Astrocyte of the cerebellum (primary cell): ENCODE data around the gene RAB11FIP5.

Experiments used
- DNase-seq: peaks from one replicate; pipeline ENCODE4 v3.0.0-alpha.2; 2011; ENCODE audit warnings: low read depth
- H3K4me3 ChIP-seq: 2 replicates; pipeline ENCODE4 v1.5.1; 2011; ENCODE audit warnings: mild to moderate bottlenecking, low read depth, low read length, moderate library complexity
- CTCF ChIP-seq: IDR thresholded peaks from 2 replicates; pipeline ENCODE4 v1.5.1; 2012; ENCODE audit warnings: low read length, low read depth, moderate library complexity, mild to moderate bottlenecking; ENCODE audit errors: missing control alignments
- in situ Hi-C: cut with HindIII; loops from 2 replicates; pipeline ENCODE4 v1.10.0; 2017; ENCODE audit warnings: low sequenced_read_pairs

The RAB11FIP5 gene, protein sequence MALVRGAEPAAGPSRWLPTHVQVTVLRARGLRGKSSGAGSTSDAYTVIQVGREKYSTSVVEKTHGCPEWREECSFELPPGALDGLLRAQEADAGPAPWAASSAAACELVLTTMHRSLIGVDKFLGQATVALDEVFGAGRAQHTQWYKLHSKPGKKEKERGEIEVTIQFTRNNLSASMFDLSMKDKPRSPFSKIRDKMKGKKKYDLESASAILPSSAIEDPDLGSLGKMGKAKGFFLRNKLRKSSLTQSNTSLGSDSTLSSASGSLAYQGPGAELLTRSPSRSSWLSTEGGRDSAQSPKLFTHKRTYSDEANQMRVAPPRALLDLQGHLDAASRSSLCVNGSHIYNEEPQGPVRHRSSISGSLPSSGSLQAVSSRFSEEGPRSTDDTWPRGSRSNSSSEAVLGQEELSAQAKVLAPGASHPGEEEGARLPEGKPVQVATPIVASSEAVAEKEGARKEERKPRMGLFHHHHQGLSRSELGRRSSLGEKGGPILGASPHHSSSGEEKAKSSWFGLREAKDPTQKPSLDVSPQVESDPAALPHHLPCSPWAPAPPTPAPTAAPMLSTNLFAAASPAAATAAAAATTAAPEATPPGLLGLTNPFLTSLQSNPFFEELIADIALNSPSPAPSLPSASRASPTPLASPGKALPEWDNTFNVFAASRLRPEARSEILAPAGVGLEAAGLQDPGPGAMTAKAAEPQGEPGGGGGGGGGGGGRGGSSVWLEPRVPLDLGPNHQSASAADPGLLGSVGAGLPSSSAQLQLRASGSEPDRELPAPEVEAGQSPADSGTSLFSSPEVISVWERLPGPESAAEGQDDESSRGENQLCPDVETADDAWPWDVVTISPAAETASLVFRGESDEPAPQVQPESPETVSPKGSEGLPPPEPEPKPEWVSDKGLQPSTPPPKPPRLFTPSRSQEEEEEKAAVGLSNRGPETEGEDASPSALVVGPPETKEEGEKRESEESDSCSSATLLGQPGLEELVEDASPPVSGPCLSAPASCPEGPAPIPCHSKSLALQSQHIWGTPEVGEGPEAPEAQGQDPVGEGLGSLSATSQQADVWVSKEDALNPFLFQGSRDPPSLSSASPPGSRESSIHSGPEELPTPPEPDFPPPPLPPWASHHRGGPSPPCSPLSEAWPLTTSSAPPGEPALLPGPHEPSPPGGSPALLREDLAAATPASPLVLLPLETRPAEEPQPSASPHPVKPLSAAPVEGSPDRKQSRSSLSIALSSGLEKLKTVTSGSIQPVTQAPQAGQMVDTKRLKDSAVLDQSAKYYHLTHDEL (N-terminal part only)

DNA sequence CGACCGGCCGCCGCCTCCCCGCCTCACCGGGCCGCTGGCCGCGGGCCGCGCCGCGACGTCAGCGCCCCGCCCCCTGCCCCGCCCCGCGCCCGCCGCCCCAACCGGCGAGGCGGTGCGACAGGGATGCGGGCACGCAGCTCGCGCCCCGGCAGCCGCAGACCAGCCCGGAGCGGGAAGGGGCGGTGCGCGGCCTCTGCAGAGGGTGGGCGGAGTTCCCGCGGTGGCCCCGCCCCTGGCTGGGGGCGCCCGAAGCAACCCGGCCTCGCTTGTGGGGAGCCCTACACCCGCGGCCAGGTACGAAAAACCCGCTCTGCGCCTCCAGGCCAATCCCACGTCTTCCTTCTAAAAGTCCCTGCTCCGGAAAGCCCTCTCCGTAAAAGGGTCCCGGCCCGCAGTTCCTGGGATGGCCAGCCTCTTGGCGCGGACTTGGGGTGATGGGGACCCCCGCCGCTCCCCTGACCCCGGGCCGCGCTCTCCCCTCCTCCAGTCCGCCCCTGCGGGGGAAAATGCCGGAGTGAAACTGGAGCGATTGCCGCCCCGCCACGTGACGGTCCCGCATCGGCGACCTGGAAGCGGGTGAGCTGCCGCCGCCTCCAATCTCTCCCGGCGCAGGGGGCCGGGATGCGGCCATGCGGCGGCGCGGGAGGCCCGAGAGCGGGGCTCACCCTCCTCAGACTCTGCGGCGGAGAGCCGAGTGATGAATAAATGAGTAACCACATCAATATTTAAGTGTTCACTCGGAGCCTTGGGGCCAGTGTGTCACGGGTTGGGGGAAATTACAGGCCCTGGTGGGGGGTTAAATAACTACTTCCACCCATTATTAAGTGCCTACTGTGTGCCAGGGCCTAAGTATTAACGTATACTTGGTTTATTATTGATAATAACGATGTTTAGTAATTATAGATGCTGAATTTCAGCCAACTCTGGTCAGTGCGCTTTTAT lies at the start of gene RAB11FIP5:
TSS of gene RAB11FIP5 (minus strand) at position 36 of the 942 bp plus-strand sequence. CDS start 171 bp downstream, outside the sequence.
- peak; percentile 62 for DNase-seq
- TF ChIP-seq CTCF, result no peak
- in situ Hi-C loops, result no loop called here
- peak within 1 kb of the TSS; percentile 68 for H3K4me3 ChIP-seq

GRCh38 chr2:73156539-73157124 lies 43.9 kb upstream of the RAB11FIP5 start:
- peak overlapping the region; percentile 3 for H3K4me3 ChIP-seq
- in situ Hi-C loops, result no loop called here
- peak; percentile 87 for TF ChIP-seq CTCF
- DNase-seq, result peak; percentile 31

DNA sequence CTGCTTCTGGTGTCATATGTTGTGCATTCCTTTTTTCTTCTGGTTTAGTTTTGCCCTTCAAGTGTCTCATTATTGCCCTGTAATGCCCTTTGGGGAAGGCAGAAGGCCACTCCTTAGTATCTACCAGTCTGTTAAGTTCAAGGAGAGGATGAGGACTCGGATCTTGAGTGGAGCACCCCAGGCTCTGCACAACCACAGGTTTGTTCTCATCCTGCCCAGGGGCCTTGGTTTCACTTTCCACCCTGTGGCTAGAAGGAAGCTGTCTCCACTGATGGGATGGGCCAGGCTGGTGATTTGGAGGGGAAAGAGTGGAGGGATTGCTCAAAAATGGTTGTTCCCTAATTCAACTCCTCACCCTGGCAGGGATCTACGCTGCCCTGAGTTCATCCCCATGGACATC lies 30.2 kb upstream of the RAB11FIP5 start:
- no peak overlapping the region for H3K4me3 ChIP-seq
- in situ Hi-C loops, result no loop called here
- TF ChIP-seq CTCF, result no peak
- DNase-seq, result no peak

GRCh38 chr2:73141896-73142295 lies 29.1 kb upstream of the RAB11FIP5 start:
- DNase-seq, result no peak
- TF ChIP-seq CTCF, result no peak
- in situ Hi-C loops, result no loop called here
- H3K4me3 ChIP-seq, result no peak overlapping the region

DNA sequence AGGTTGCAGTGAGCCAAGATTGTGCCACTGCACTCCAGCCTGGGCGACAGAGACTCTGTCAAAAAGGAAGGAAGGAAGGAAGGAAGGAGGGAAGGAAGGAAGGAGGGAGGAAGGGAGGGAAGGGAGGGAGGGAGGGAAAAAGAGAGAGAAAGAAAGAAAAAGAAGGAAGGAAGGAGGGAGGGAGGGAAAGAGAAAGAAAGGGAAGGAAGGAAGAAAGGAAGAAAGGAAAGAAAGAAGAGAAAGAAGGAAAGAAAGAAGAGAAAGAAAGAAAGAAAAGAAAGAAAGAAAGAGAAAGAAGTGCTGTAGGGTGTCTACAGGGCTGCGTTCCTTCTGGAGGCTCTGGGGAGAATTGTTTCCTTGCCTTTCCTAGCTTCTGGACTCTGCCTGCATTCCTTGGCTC lies 22.5 kb upstream of the RAB11FIP5 start:
- DNase-seq, result no peak
- no peak overlapping the region for H3K4me3 ChIP-seq
- TF ChIP-seq CTCF, result no peak
- in situ Hi-C loops, result no loop called here
